Activated B cell treated with CpG ODN at 0.5 μM for 24 hours (primary cell): ENCODE measurements around the gene ENOSF1. TPM values are rescaled to one million over a fixed set of nuclear protein-coding genes. Genes with fewer than 3 reads are reported as not detected.
A peak's percentile ranks its signal among the peaks of the same experiment; 100 is the strongest.
"Not testable (repeated sequence)": the region's sequence is repeated elsewhere in the genome, so short reads cannot be mapped to it uniquely, and the experiment has no call there.

Source experiments
- ATAC-seq: fragments of 200-7000 bp; cut with Tn5 transposase; one replicate; pipeline ENCODE4 v1.10.0; 2021; ENCODE audit warnings: low read depth, mild to moderate bottlenecking, moderate library complexity
- CTCF ChIA-PET: fragments of 350-600 bp; sonication (Branson Sonifier 250); formaldehyde crosslinking; loops from one replicate; lab custom pipeline; 2021; ENCODE audit warnings: antibody characterized with exemption; lab: Charles Lee
- POLR2A ChIA-PET: fragments of 350-600 bp; sonication (Branson Sonifier 250); formaldehyde crosslinking; loops from one replicate; lab custom pipeline; 2021; ENCODE audit warnings: antibody characterized with exemption; lab: Charles Lee
- DNase-seq: peaks from one replicate; pipeline ENCODE4 v3.0.0; 2022
- H3K27ac Mint-ChIP-seq: one replicate; pipeline ENCODE4 v1.8.0; 2020; ENCODE audit warnings: mixed read lengths
- H3K27me3 Mint-ChIP-seq: one replicate; pipeline ENCODE4 v1.8.0; 2021; ENCODE audit warnings: mixed read lengths
- H3K36me3 Mint-ChIP-seq: one replicate; pipeline ENCODE4 v1.8.0; 2021; ENCODE audit warnings: low read depth, mixed read lengths
- H3K4me1 Mint-ChIP-seq: one replicate; pipeline ENCODE4 v1.8.0; 2021; ENCODE audit warnings: mixed read lengths
- H3K4me3 Mint-ChIP-seq: one replicate; pipeline ENCODE4 v1.8.0; 2020; ENCODE audit warnings: mild to moderate bottlenecking, mixed read lengths
- H3K9me3 Mint-ChIP-seq: one replicate; pipeline ENCODE4 v1.8.0; 2020; ENCODE audit warnings: mixed read lengths
- CTCF ChIP-seq: fragments of 200-600 bp; IDR thresholded peaks from one replicate; pipeline ENCODE4 v1.8.0; 2022; ENCODE audit warnings: antibody characterized with exemption, mild to moderate bottlenecking
- intact Hi-C: fragments of 100-400 bp; cut with micrococcal nuclease; formaldehyde crosslinking; loops from one replicate; pipeline ENCODE4 v1.15.1; 2024
- total RNA-seq: library from RNA; stranded (reverse); gene quantifications from 2 replicates; pipeline ENCODE4 v1.2.3, GENCODE V29; 2022

ENOSF1 gene
- total RNA-seq, result 21.3 and 23.8 TPM in 2 replicates

- Mint-ChIP-seq H3K27ac (peak within 1 kb of the TSS; percentile 13), H3K4me1 (peaks cover 7% of the 10 kb centered on the region), H3K9me3 (no peaks in the 10 kb centered on the region), H3K36me3 (peaks cover 3% of the 10 kb centered on the region), H3K27me3 (peaks cover 4% of the 10 kb centered on the region), H3K4me3 (peak within 1 kb of the TSS; percentile 84)
- CTCF ChIA-PET, result no interaction called here
- POLR2A ChIA-PET, result interaction anchor here (1.2 kb wide), 1 partner anchor 54 kb away, joined by 3 read pairs; no protein-coding TSS in a partner anchor
- no peak for TF ChIP-seq CTCF
- intact Hi-C loops, result loop anchor here (2.0 kb wide), 2 partner anchors 100 to 444 kb away; partner anchors contain the start of genes THOC1 and YES1
- DNase-seq, result peak; percentile 62
- ATAC-seq, result peak; percentile 91
Measured at GRCh38 chr18:712401-713134, at the start of gene ENOSF1. TSS of gene ENOSF1 (minus strand) at chr18:712630. CDS start at chr18:712587, 43 bp downstream.

GRCh38 chr18:759864-760263 lies 47.4 kb upstream of the ENOSF1 start:
- H3K4me3 Mint-ChIP-seq, DNase-seq, intact Hi-C loops: not testable (repeated sequence)

GRCh38 chr18:755506-755905 lies 43.1 kb upstream of the ENOSF1 start:
- no peak for DNase-seq
- H3K36me3 Mint-ChIP-seq, result no peaks in the 10 kb centered on the region
- H3K4me3 Mint-ChIP-seq, result no peak overlapping the region
- no peak for ATAC-seq
- no peaks in the 10 kb centered on the region for H3K9me3 Mint-ChIP-seq
- ChIA-PET CTCF (no interaction called here), POLR2A (no interaction called here)
- H3K4me1 Mint-ChIP-seq, result no peaks in the 10 kb centered on the region
- no peak for TF ChIP-seq CTCF
- peaks cover 3% of the 10 kb centered on the region for H3K27me3 Mint-ChIP-seq
- intact Hi-C loops, result no loop called here
- H3K27ac Mint-ChIP-seq, result no peak overlapping the region

More at GRCh38 chr18:759864-760263, 47.4 kb upstream of the ENOSF1 start:
- H3K4me1 Mint-ChIP-seq, POLR2A ChIA-PET, H3K36me3 Mint-ChIP-seq, H3K9me3 Mint-ChIP-seq, H3K27me3 Mint-ChIP-seq, CTCF ChIA-PET, H3K27ac Mint-ChIP-seq, ATAC-seq: not testable (repeated sequence)

- POLR2A ChIA-PET, result no interaction called here
- Mint-ChIP-seq H3K27ac (no peak overlapping the region), H3K4me1 (no peaks in the 10 kb centered on the region), H3K4me3 (no peak overlapping the region), H3K36me3 (no peaks in the 10 kb centered on the region), H3K27me3 (peaks cover 3% of the 10 kb centered on the region), H3K9me3 (no peaks in the 10 kb centered on the region)
- CTCF ChIA-PET, result no interaction called here
- intact Hi-C loops, result no loop called here
- TF ChIP-seq CTCF, result no peak
- ATAC-seq, result no peak
- no peak for DNase-seq
Measured at GRCh38 chr18:754656-755055, 42.2 kb upstream of the ENOSF1 start.

- H3K4me3 Mint-ChIP-seq, result no peak overlapping the region
- no peaks in the 10 kb centered on the region for H3K27me3 Mint-ChIP-seq
- no peaks in the 10 kb centered on the region for H3K4me1 Mint-ChIP-seq
- ATAC-seq, result no peak
- no peaks in the 10 kb centered on the region for H3K36me3 Mint-ChIP-seq
- ChIA-PET CTCF (no interaction called here), POLR2A (no interaction called here)
- no peak for DNase-seq
- H3K27ac Mint-ChIP-seq, result no peak overlapping the region
- intact Hi-C loops, result no loop called here
- no peak for TF ChIP-seq CTCF
- H3K9me3 Mint-ChIP-seq, result no peaks in the 10 kb centered on the region
Measured at GRCh38 chr18:750456-750855, 38.0 kb upstream of the ENOSF1 start.
